Heart left ventricle (tissue), 16 donors: ENCODE results near the gene MRPS18A. TPM values are rescaled to one million over a fixed set of nuclear protein-coding genes. Genes with fewer than 3 reads are reported as not detected.

ENCODE experiments used
- ATAC-seq, 4 donors: fragments of 200-7000 bp; cut with Tn5 transposase; one replicate each; pipeline ENCODE4 v1.9.1; 2020 to 2022; ENCODE audit warnings: moderate library complexity in 4 of 4, mild to moderate bottlenecking in 3 of 4, moderate number of reproducible peaks in 1 of 4
- DNase-seq, 5 donors: peaks; one replicate each; pipeline ENCODE4 v3.0.0-alpha.2; 2020
- H3K27ac ChIP-seq, 12 donors: fragments of 200-600 bp; sonication (generic) in 4 of 12; one replicate each; pipeline versions ENCODE4 v1.5.0 to v1.8.0; 2016 to 2022; ENCODE audit warnings: mild to moderate bottlenecking in 2 of 12
- H3K27me3 ChIP-seq, 9 donors: fragments of 200-600 bp; sonication (generic) in 2 of 9; one replicate each; pipeline versions ENCODE4 v1.5.1 to v1.8.0; 2016 to 2022; ENCODE audit warnings: mild to moderate bottlenecking in 3 of 9
- H3K36me3 ChIP-seq, 9 donors: fragments of 200-600 bp; sonication (generic) in 2 of 9; one replicate each; pipeline versions ENCODE4 v1.5.0 to v1.8.0; 2018 to 2022; ENCODE audit warnings: mild to moderate bottlenecking in 2 of 9
- H3K4me1 ChIP-seq, 12 donors: fragments of 200-600 bp; sonication (generic) in 4 of 12; one replicate each; pipeline versions ENCODE4 v1.5.0 to v1.8.0; 2016 to 2022; ENCODE audit warnings: mild to moderate bottlenecking in 3 of 12
- H3K4me3 ChIP-seq, 12 donors: fragments of 200-600 bp; sonication (generic) in 4 of 12; one replicate each; pipeline versions ENCODE4 v1.5.0 to v1.8.0; 2017 to 2022; ENCODE audit warnings: mild to moderate bottlenecking in 9 of 12, moderate library complexity in 4 of 12
- H3K9me3 ChIP-seq, 12 donors: fragments of 200-600 bp; sonication (generic) in 4 of 12; one replicate each; pipeline versions ENCODE4 v1.5.0 to v1.8.0; 2016 to 2022; ENCODE audit warnings: mild to moderate bottlenecking in 1 of 12
- CTCF ChIP-seq, 12 donors: fragments of 200-600 bp; sonication (generic) in 4 of 12; IDR thresholded peaks; one replicate each; pipeline versions ENCODE4 v1.5.0 to v1.8.0; 2018 to 2022; ENCODE audit warnings: antibody characterized with exemption in 12 of 12, mild to moderate bottlenecking in 5 of 12
- POLR2A ChIP-seq, 2 donors: fragments of 450-650 bp; IDR thresholded peaks; one replicate each; pipeline ENCODE4 v1.6.1; 2017; ENCODE audit warnings: antibody characterized with exemption in 2 of 2, mild to moderate bottlenecking in 2 of 2, moderate library complexity in 2 of 2
- WGBS, 4 donors: extraction: QIAGEN DNeasy Blood & Tissue Kit in 2 of 4; methylation state at CpG; one replicate each; pipeline versions ENCODE4 v1.1.5 to v1.1.7; 2013 to 2018; 5-methylcytosine and 5-hydroxymethylcytosine counted together
- intact Hi-C, 10 donors: fragments of 100-400 bp; cut with DNase I; formaldehyde crosslinking; loops; one replicate each; pipeline versions ENCODE4 v1.11.1 to v1.14.2; 2022
- polyA plus RNA-seq, 2 donors: library from polyadenylated mRNA; stranded (reverse); fragments of 200-250 nt; gene quantifications; one replicate each; pipeline ENCODE4 v1.2.3, GENCODE V29; 2013
- total RNA-seq, 9 donors: library from RNA; depleted of rRNA in 2 of 9; stranded (reverse); fragments of >200 nt in 2 of 9; fragmentation: NEBNext Ultra II Directional in 3 of 9; extraction: Animal tissue kit (Norgen Biotek cat#: 25700) in 3 of 9; gene quantifications; one replicate each; pipeline versions ENCODE4 v1.1.0 to v1.2.4, GENCODE V29; 2016 to 2023
- donor health status: ischemic (EF 13 %, LVEDD 7.1; RV severe dilation, severe dysfunction).
- donor health status: healthy with polysubstance abuse.
- donor health status: DM: no; HTN: yes; CAD: no.
- donor health status: DM: no; HTN: no; CAD: no.
- donor health status: ischemic (EF 25% LVEDD 6.9; RV normal size, moderate dysfunction).
- donor health status: ischemic (EF 25% LVEDD 5.7; RV mildly dilated, moderate dysfunction).
- donor health status: healthy.
- donor health status: DM: yes; HTN: yes; CAD: no.
- donor health status: ischemic (EF 35%, LVEDD 5.7; RV mildly dilated, moderate dysfunction).
- donor health status: nonischemic (EF 11% LVEDD 7.7; RV severe dilation, severe dysfunction).
- donor health status: DM: yes; HTN: yes; CAD: no.
- donor health status: PGD.
- donor health status: ischemic (EF 29% LVEDD 5.4; RV normal size, mild dysfunction).
- donor health status: nonischemic (EF 23%, LVEDD 6.1; RV moderate dilation, normal function).

Gene MRPS18A
- total and polyA plus RNA-seq, 11 donors: 37.4 to 105 (median 44.3) TPM

GRCh38 chr6:43698584-43699349 is 11.2 kb upstream of the MRPS18A start:
- 24 to 37% (median 31%) methylated on average over 8 of the region's 8 CpGs for WGBS, 4 donors

GRCh38 chr6:43697421-43697820 is 9.8 kb upstream of the MRPS18A start:
- ATAC-seq (no peak), DNase-seq (no peak)
- Histone ChIP-seq H3K27me3 (no peaks in the 10 kb centered on the region), H3K9me3 (no peaks in the 10 kb centered on the region), H3K4me3 (no peak overlapping the region), H3K27ac (no peak overlapping the region), H3K4me1 (peaks cover 6 to 45% (median 29%) of the 10 kb centered on the region in 12 donors), H3K36me3 (no peaks in the 10 kb centered on the region)
- TF ChIP-seq CTCF (IDR thresholded peaks at IDR 0.05) (no peak), POLR2A (IDR thresholded peaks at IDR 0.05) (no peak)
- 94 to 98% (median 96%) methylated on average over 3 of the region's 3 CpGs for WGBS, 4 donors
- intact Hi-C loops: no loop called here

More at GRCh38 chr6:43698584-43699349, 11.2 kb upstream of the MRPS18A start:
- ATAC-seq (no peak), DNase-seq (peak in 4 of 5 donors; percentile 56 to 84 (median 71))
- Histone ChIP-seq H3K27me3 (no peaks in the 10 kb centered on the region), H3K36me3 (no peaks in the 10 kb centered on the region), H3K4me1 (peaks cover 6 to 57% (median 37%) of the 10 kb centered on the region in 12 donors), H3K9me3 (no peaks in the 10 kb centered on the region), H3K27ac (peak overlapping the region in 9 of 12 donors; percentile 6 to 59 (median 42)), H3K4me3 (no peak overlapping the region)
- intact Hi-C loops: no loop called here
- TF ChIP-seq CTCF (IDR thresholded peaks at IDR 0.05) (no peak), POLR2A (IDR thresholded peaks at IDR 0.05) (no peak)

- no peak for TF ChIP-seq CTCF (IDR thresholded peaks at IDR 0.05)
- TF ChIP-seq POLR2A (IDR thresholded peaks at IDR 0.05): no peak
- Histone ChIP-seq H3K4me1 (peaks cover 6 to 32% (median 21%) of the 10 kb centered on the region in 12 donors), H3K27me3 (no peaks in the 10 kb centered on the region), H3K27ac (peak overlapping the region in 8 of 12 donors; percentile 9 to 66 (median 48)), H3K4me3 (no peak overlapping the region), H3K36me3 (no peaks in the 10 kb centered on the region), H3K9me3 (no peaks in the 10 kb centered on the region)
- no peak for DNase-seq
- WGBS, 4 donors: 76 to 84% (median 81%) methylated on average over 4 of the region's 4 CpGs
- no peak for ATAC-seq
- intact Hi-C loops: no loop called here
These were observed 8.3 kb upstream of the MRPS18A start for GRCh38 chr6:43695967-43696291.

GRCh38 chr6:43695215-43695966 is 7.8 kb upstream of the MRPS18A start:
- no peak for TF ChIP-seq CTCF (IDR thresholded peaks at IDR 0.05)
- TF ChIP-seq POLR2A (IDR thresholded peaks at IDR 0.05): no peak
- Histone ChIP-seq H3K9me3 (no peaks in the 10 kb centered on the region), H3K4me3 (no peak overlapping the region), H3K36me3 (no peaks in the 10 kb centered on the region), H3K27ac (peak overlapping the region in 8 of 12 donors; percentile 9 to 66 (median 48)), H3K4me1 (peaks cover 6 to 32% (median 19%) of the 10 kb centered on the region in 12 donors), H3K27me3 (no peaks in the 10 kb centered on the region)
- WGBS, 4 donors: 61 to 76% (median 69%) methylated on average over 6 to 9 of the region's 9 CpGs
- intact Hi-C loops: no loop called here
- DNase-seq (peak in 3 of 5 donors; percentile 43 to 74 (median 47)), ATAC-seq (peak; percentile 48 to 77 (median 67))
